Left hindlimb (tissue), 1 donor: Measurements from ENCODE around the gene TTC34.

ENCODE experiments used
- DNase-seq: peaks from one replicate; pipeline ENCODE4 v3.0.0-alpha.2; 2018

The TTC34 gene

GRCh38 chr1:2623571-2624337 lies 177.7 kb downstream of the TTC34 start:
- no peak for DNase-seq

DNA sequence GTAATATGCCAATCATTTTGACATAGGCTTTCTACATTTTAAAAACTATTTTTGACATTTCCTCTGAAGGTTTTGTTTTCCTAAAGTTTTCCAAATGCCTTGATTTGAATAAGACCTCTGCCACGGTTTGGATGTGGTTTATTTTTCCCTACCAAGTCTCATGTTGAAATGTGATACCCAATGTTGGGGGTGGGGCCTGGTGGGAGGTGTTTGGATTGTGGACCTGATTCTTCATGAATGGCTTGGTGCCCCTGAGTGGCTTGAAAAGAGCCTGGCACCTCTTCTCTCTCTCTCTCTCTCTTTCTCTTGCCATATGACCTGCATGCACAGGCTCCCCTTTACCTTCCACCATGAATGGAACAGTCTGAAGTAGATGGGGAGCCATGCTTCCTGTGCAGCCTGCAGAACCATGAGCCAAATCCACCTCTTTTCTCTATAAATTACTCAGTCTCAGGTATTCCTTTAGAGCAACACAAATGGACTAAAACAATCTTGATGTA lies 183.5 kb downstream of the TTC34 start:
- no peak for DNase-seq

- DNase-seq, result no peak
These were observed 187.3 kb downstream of the TTC34 start for GRCh38 chr1:2614145-2614544.

DNA sequence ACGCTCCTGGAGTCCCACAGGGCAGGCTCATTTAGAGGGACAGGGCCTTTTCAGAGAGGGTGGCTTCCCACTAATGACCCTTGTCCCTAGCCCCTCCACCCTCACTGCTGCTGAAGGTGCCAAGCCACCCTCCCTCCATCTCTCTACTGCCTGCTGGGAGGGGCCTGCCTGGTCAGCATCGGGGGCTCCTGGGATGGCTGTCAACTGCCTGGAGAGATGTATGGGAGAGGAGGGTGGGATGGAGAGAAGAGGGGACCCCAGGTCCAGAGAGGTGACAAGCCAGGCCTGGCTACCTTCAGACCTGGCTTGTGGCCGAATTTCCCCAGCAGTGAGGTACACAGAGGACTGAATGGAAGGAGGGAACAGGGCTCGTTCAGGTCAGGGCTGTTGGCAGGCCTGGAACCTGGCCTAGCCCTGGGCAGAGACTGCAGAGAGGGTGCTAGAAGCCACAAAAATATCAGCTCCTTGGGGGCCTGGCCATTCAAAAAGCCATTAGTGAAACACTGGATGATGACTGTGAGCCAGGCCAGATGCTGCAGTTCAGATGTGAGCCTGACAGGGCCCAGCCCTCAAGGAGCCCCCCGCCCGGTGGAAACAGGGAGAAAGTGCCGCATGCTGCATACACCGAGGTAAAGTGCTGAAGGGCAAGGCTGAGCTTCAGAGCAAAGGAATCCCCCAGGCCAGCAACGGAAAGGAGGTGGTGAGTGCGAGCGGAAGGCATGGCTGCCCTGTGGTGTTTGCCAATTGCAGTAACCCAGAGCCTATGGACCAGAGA lies 188.7 kb downstream of the TTC34 start:
- DNase-seq, result no peak

DNA sequence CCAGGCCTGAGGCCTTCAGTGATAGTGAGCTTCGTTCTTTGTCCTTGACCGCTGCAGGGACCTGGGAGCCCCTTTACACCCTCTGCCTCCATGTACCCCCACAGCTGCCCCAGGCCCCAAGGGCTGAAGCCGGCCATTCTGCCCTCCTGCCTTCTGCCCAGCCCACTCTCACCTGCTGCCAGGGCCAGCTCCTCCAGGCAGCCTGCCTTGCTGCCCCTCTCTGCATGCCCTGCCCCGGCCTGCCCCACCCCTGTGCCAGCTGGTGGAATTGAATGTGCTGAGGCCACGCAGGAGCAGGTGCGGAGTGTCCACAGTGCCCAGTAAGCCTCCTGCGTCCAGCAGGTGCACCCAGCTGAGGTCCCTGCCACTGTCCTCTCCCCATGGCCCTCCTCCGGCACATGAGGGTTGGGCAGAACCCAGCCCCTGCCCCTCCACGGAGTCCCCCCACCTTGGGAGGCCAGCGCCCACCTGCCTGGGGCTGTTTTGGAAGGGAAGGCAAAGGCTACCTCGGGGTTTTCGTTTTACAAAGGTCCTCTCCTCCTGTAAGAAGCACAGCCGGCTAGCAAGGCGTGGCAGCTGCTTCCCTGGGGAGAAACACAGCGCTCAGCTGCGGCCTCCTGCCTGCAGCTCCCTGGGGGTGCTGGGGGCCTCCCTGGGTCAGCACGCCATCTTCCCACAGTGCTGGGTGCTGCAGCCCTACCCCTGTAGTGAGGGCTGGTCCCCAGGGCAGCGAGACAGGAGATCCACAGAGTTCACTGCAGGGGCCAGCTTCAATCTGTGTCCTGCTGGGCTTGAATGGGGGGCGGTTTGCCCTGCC lies 189.7 kb downstream of the TTC34 start:
- no peak for DNase-seq

DNA sequence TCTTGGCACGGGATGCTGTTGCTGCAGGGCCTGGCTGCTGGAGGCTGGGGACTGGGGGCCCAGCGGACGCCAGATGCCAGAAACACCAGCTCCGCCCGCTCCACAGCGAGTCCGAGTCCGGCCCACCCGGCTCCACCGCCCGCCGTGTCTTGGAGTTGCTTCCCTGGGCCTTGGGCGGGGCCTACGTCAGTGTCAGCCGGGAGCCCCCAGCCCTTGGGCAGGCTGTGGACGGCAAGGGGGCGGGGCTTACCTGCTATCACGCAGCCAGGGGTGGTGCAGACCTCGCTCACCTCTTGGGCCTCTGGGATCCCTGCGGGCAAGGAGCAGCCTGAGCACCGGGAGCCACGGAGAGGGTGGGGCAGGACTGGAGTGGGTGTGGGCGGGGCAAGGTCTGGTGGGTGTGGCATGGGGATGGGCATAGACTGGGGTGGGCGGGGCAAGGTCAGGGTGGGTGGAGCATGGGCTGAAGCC lies 190.4 kb downstream of the TTC34 start:
- DNase-seq, result no peak

DNA sequence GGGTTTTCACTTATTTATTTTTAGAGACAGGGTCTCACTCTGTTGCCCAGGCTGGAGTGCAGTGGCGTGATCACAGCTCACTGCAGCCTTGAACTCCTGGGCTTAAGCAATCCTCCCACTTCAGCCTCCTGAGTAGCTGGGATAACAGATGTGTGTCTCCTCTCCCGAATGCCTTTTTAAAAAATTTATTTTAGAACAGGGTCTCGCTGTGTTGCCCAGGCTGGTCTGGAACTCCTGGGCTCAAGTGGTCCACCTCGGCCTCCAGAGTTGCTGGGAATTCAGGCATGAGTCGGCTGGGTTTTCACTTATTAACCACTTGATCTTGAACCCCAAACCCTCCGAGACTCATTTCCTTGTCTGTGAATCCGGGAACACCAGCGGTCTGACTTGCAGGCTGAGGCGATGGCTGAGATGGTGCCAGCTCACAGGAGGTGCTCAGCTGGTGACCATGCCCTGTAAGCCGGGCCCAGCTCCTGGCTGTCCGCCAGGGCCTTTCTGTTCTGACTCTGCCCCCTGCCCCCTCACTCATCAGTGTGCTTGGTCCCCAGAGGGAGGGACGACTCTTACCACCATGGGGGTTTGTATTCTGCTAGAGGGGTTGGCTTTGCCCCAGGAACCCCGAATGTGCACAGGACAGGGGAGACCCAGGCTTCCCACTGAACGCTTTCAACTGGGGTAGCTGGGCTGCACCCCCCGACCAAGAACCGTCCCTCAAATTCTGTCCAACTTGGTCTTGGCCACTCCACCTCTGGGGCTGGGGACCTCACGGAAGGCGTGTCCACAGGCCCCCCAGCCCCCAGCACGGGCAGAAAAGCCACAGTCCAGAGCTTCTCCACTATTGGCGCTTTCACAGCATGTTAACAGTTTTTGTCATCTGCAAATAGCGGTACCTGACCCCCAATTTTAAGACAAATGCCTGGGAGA lies 191.2 kb downstream of the TTC34 start:
- no peak for DNase-seq

- no peak for DNase-seq
These were observed 192.0 kb downstream of the TTC34 start for GRCh38 chr1:2609319-2610035.

DNA sequence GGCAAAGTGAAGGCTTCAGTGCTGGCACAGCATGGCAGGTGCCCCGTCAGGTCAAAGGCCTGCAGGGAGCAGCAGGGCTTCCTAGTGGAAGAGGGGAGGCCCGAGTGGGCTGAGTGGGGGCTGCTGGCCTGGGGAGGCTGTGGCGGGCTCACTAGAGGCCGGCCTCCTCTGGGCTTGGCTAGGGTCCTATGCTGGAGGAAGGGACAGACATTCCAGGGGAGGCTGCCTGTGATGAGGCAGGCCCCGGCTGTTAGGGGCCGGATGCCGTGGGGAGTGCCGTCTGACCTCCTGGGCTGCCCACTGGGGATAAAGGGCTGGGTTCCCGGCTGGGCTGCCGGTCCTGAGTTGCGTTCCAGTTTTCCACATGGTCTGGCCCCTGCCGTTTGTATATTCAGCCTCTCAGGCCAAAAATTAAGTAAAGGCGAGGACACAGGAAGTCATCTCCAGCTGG lies 193.8 kb downstream of the TTC34 start:
- no peak for DNase-seq

DNA sequence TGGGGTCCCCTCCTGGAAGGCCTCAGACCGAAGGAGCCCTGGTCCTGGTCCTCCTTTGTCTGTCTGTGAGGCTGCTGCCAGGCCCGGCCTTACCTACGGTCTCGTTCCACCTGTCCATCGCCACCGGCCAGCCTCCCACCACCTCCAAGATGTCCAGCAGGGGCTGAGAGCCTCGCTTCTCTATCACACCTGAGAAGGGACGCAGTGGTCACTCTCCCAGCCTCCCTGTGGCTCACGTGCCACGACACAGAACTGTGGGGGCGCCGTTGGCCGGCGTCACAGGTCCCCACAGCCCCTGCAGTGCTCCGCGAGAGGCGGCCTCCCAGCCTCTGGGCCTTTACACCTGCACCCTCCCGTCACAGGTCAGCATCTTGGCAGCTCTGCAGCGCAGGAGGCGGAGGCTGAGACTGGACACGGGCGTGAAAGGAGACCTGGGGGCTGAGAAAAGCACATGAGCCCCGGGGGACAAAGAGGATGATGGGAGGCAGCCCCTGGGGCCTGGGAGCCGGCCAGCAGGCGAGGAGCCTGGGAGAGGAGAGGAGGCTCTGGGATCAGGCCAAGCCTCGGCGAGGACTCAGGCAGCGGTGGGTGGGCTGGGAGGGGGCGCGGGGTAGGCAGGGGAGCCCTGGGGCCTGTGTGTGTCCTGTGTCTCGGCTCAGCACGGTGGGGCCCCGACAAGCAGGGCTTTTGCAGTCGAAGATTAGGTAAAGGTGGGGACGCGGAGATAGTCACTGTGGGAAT lies 194.4 kb downstream of the TTC34 start:
- DNase-seq, result no peak

DNA sequence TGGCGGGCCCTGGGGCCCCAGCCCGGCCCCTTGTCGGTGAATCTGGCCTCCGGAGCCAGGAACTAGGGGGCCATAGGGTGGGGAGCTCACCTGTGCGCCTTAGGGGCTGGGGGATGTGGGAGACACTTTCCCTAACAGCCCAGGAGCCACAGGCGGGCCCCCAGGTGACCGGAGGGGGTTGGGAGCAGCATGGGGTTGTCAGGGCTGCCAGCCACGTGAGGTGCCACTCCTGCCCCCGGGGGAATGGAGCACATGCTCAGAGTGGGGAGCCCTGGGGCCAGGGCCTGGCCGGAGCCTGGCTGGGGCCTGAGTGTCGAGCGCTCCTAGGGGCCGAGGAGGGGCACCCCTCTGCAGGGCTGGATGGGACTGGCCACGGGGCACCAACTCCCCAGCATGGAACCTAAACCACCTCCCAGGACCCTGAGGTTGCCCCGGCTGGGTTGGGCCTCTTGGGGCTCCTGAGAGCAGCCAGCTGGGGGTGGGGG lies 195.1 kb downstream of the TTC34 start:
- DNase-seq, result no peak

- no peak for DNase-seq
These were observed 195.7 kb downstream of the TTC34 start for GRCh38 chr1:2605509-2606395.

- no peak for DNase-seq
These were observed 196.5 kb downstream of the TTC34 start for GRCh38 chr1:2604844-2605508.

DNA sequence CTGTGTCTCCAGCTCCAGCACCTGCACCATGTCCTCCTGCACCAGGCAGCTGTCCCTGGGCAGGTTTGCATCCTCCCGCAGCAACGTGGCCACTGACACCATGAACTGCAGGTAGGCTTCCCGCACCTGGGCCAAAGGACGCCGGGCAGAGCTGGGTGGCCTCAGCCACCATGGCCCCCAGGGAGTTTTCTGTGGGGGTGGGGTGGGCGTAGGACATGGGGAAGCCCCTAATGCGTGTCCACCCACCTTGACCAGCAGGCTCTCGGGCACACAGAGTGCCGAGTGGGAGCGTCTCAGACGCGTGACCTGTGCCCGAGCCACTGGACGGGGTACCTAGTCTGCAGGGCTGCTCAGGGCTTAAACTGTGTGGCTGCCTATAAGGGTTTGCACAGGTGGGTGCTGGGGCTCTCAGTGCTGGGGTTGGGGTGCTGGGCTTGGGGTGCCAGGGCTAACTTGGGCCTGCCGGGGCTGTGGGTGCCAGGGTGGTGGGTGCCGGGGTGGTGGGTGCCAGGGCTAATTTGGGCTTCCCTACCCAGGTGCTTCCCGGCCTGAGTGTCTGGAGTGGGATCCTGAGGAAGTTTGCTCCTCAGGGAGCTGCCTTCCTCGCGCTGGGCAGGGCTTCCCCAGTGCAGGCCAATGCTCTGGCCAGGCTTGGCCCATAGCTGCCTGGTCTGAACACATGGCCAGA lies 197.2 kb downstream of the TTC34 start:
- no peak for DNase-seq

DNA sequence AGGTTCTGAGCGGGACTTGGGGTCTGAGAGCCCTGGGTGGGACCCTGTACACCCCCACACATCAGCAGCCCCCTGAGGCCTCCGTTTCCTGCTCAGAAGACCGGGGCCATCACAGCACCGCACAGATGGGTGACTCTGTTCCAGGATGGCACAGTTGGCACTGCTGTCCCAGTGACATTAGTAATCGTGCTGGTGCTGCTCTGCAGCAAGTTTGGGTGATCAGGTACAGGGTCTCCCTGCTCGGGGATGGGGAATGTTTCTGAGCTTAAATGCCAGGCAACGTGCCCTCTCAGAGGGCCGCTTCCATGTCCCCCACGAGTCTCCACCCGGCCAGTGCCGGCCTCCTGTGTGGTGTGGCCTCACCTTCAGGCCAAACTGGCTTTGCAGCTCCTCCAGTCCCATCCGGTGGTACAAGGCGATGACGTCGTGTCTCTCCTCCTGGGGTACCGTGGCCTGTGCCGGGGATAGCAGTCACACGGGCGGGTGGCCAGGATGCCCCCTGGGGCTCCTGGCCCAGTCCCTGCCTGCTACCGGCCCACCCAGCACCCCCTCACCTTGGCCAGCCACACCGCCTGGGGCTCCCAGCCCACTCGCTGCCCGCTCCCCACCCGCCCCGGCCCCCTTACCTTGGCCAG lies 197.9 kb downstream of the TTC34 start:
- no peak for DNase-seq

DNA sequence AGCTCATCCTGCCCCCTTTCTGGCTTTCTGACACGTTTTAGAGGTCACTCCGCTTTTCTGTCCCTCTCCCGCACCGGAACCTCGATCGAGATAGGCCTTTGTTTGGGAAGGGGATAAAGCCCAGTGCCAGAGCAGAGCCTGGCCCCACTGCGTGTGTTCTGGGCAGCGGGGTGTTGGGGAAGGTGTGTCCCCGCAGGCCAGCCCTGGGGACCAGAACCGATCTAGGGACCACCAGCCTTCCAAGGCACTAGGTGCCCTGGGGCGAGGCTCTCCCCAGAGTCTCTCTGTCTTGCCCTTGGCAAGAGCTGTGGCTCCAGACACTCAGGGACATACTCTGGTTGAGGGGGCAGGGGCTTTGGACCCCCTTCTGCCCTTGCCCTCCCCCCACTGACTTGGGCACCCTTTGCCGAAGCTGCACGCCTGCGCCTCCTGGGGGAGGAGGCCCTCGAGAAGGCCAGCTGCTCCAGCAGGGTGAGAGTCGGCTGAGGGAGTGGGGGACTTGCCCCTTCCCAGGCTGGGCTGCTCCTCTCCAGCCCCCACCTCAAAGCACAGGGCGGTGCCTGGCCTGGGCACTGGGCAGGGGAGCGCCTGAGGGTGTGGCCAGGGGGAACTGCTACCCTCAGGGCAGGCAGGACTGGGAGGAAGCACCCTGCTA lies 198.5 kb downstream of the TTC34 start:
- no peak for DNase-seq

- no peak for DNase-seq
These were observed 199.1 kb downstream of the TTC34 start for GRCh38 chr1:2602311-2602835.
